Measurements from ENCODE around the gene SNAP91. TPM values are rescaled to one million over a fixed set of nuclear protein-coding genes. Genes with fewer than 3 reads are reported as not detected.

The SNAP91 gene
- total RNA-seq, 1 donor from 2014 or later, result 0.27 TPM

DNA sequence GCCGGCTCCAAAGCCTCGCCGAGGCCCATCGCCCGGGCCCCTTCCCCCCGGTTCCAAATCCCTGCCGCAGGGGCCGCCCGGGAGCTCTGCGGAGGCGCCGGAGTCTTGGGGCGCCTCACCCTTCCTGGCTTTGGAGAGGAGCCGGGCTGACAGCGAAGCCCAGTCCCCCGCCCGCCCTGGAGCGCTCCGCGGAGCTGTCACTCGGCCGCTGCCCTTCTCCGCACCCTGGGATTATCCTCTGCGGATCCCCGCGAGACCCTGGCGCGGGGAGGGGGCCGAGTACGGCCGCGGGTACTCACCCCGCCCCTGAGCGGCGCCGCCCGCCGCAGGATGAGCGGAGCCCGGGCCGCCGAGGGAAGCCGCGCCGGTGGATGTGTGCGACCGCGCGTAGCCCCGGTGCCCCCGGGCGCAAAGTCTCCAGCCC is 343 bp downstream of the SNAP91 start:
- H3K36me3 Mint-ChIP-seq (ENCODE audit: low read depth, unreplicated experiment), result no peaks in the 10 kb centered on the region
- H3K4me3 Mint-ChIP-seq (ENCODE audit: unreplicated experiment), result peak overlapping the region; percentile 85
- peaks cover 39% of the 10 kb centered on the region for H3K27me3 Mint-ChIP-seq (ENCODE audit: low read depth, unreplicated experiment)
- Histone ChIP-seq H3K4me1 (ENCODE audit: insufficient read depth, low read length) (peaks cover 2% of the 10 kb centered on the region), H2AFZ (ENCODE audit: low read depth, low read length) (peak overlapping the region; percentile 85), H3K4me3 (ENCODE audit: insufficient read depth, low read depth, low read length) (peak overlapping the region; percentile 61), H3K36me3 (ENCODE audit: insufficient read depth, low read length) (no peaks in the 10 kb centered on the region), H3K9ac (ENCODE audit: low read length) (peak overlapping the region; percentile 23), H3K79me2 (ENCODE audit: insufficient read depth, low read length) (no peaks in the 10 kb centered on the region), H3K9me3 (ENCODE audit: insufficient read depth, low read depth, low read length) (no peaks in the 10 kb centered on the region), H3K27ac (ENCODE audit: low read depth, low read length) (no peak overlapping the region), H4K20me1 (ENCODE audit: insufficient read depth, low read length) (no peaks in the 10 kb centered on the region), H3K4me2 (ENCODE audit: low read length) (peak overlapping the region; percentile 90), H3K27me3 (ENCODE audit: insufficient read depth, low read length) (peaks cover 25% of the 10 kb centered on the region)
- TF ChIP-seq, protein P1, sequence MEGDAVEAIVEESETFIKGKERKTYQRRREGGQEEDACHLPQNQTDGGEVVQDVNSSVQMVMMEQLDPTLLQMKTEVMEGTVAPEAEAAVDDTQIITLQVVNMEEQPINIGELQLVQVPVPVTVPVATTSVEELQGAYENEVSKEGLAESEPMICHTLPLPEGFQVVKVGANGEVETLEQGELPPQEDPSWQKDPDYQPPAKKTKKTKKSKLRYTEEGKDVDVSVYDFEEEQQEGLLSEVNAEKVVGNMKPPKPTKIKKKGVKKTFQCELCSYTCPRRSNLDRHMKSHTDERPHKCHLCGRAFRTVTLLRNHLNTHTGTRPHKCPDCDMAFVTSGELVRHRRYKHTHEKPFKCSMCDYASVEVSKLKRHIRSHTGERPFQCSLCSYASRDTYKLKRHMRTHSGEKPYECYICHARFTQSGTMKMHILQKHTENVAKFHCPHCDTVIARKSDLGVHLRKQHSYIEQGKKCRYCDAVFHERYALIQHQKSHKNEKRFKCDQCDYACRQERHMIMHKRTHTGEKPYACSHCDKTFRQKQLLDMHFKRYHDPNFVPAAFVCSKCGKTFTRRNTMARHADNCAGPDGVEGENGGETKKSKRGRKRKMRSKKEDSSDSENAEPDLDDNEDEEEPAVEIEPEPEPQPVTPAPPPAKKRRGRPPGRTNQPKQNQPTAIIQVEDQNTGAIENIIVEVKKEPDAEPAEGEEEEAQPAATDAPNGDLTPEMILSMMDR (IDR thresholded peaks at IDR 0.05; ENCODE audit: insufficient read depth, low read depth, low read length), result no peak
- no peak for TF ChIP-seq EZH2 (IDR thresholded peaks at IDR 0.05; ENCODE audit: insufficient read depth, low read length)
- no peaks in the 10 kb centered on the region for H3K4me1 Mint-ChIP-seq (ENCODE audit: low read depth, unreplicated experiment)
- no peak for FAIRE-seq
- no peak overlapping the region for H3K27ac Mint-ChIP-seq (ENCODE audit: unreplicated experiment)
- DNase-seq (ENCODE audit: low read depth), result peak; percentile 6
- peaks cover 5% of the 10 kb centered on the region for H3K9me3 Mint-ChIP-seq (ENCODE audit: unreplicated experiment)

DNA sequence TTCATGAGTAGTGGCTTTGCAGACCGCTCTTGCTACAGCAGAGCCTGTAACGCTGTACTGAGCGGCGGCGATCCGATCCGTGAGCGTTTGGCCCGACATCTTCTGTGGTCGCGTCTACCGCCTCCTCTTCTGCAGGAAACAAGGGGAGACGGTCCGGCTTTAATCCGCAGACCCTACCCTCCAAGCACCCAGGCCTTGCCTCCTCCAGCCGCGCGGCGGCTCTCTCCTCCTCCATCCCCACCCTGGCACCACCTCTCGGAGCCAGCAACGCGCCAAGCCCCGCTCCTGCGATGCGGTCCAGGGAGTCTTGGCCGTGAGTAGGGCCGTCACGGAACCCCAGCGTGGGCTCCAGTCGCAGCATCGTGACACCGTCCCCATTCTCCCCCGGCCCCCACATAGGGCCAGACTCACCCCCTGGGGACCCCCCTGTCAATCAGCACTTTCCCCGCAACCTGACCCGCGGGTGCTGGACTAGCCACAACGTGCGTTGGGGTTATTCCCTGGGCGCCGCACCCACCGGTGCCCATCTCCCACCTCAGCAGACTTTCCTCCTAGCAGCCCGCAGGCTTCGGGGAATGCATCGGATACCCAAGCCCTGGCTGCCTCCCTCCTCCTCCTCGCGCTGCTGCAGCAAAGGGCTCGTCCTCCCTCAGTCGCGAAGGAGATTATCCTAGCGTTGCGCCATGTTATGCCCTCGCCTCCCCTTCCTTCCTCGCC is 914 bp downstream of the SNAP91 start:
- Mint-ChIP-seq H3K4me1 (ENCODE audit: low read depth, unreplicated experiment) (no peaks in the 10 kb centered on the region), H3K9me3 (ENCODE audit: unreplicated experiment) (peaks cover 5% of the 10 kb centered on the region), H3K27me3 (ENCODE audit: low read depth, unreplicated experiment) (peaks cover 39% of the 10 kb centered on the region), H3K27ac (ENCODE audit: unreplicated experiment) (no peak overlapping the region), H3K36me3 (ENCODE audit: low read depth, unreplicated experiment) (no peaks in the 10 kb centered on the region), H3K4me3 (ENCODE audit: unreplicated experiment) (peak overlapping the region; percentile 85)
- Histone ChIP-seq H3K4me1 (ENCODE audit: insufficient read depth, low read length) (peaks cover 2% of the 10 kb centered on the region), H4K20me1 (ENCODE audit: insufficient read depth, low read length) (no peaks in the 10 kb centered on the region), H3K9me3 (ENCODE audit: insufficient read depth, low read depth, low read length) (no peaks in the 10 kb centered on the region), H3K79me2 (ENCODE audit: insufficient read depth, low read length) (no peaks in the 10 kb centered on the region), H3K4me3 (ENCODE audit: insufficient read depth, low read depth, low read length) (peak overlapping the region; percentile 61), H3K36me3 (ENCODE audit: insufficient read depth, low read length) (no peaks in the 10 kb centered on the region), H3K4me2 (ENCODE audit: low read length) (peak overlapping the region; percentile 90), H3K27ac (ENCODE audit: low read depth, low read length) (no peak overlapping the region), H2AFZ (ENCODE audit: low read depth, low read length) (peak overlapping the region; percentile 85), H3K27me3 (ENCODE audit: insufficient read depth, low read length) (peaks cover 25% of the 10 kb centered on the region), H3K9ac (ENCODE audit: low read length) (peak overlapping the region; percentile 23)
- peak; percentile 5 for DNase-seq (ENCODE audit: low read depth)
- TF ChIP-seq, protein P1 (IDR thresholded peaks at IDR 0.05; ENCODE audit: insufficient read depth, low read depth, low read length), result no peak
- peak; percentile 77 for TF ChIP-seq EZH2 (IDR thresholded peaks at IDR 0.05; ENCODE audit: insufficient read depth, low read length)
- FAIRE-seq, result no peak

DNA sequence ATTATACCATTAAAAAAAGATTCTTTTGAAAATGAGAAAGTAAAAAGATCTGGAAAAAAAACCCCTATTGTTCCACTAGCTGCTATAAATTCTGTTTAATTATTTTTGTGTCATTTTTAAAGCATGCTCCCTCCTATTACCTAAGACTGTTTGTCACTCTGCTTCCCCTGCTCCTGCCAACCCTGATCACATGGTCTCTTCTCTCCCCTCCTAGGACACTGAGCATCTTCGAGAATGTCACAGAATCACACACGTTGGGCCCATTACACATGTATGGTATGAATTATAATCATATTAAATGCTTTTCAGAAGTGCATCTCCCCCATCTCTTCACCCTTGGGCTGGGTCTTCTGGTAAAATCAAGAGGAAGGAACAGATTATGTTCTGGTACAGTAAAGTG is 6.2 kb downstream of the SNAP91 start:
- no peaks in the 10 kb centered on the region for H3K4me1 Mint-ChIP-seq (ENCODE audit: low read depth, unreplicated experiment)
- TF ChIP-seq EZH2 (IDR thresholded peaks at IDR 0.05; ENCODE audit: insufficient read depth, low read length), result no peak
- TF ChIP-seq, protein P1 (IDR thresholded peaks at IDR 0.05; ENCODE audit: insufficient read depth, low read depth, low read length), result no peak
- Histone ChIP-seq H3K4me2 (ENCODE audit: low read length) (no peak overlapping the region), H3K9ac (ENCODE audit: low read length) (no peak overlapping the region), H3K36me3 (ENCODE audit: insufficient read depth, low read length) (no peaks in the 10 kb centered on the region), H3K9me3 (ENCODE audit: insufficient read depth, low read depth, low read length) (no peaks in the 10 kb centered on the region), H2AFZ (ENCODE audit: low read depth, low read length) (no peak overlapping the region), H3K27ac (ENCODE audit: low read depth, low read length) (no peak overlapping the region), H3K4me3 (ENCODE audit: insufficient read depth, low read depth, low read length) (no peak overlapping the region), H4K20me1 (ENCODE audit: insufficient read depth, low read length) (no peaks in the 10 kb centered on the region), H3K79me2 (ENCODE audit: insufficient read depth, low read length) (no peaks in the 10 kb centered on the region), H3K27me3 (ENCODE audit: insufficient read depth, low read length) (peaks cover 13% of the 10 kb centered on the region), H3K4me1 (ENCODE audit: insufficient read depth, low read length) (no peaks in the 10 kb centered on the region)
- DNase-seq (ENCODE audit: low read depth) (no peak), FAIRE-seq (no peak)
- H3K36me3 Mint-ChIP-seq (ENCODE audit: low read depth, unreplicated experiment), result no peaks in the 10 kb centered on the region
- H3K9me3 Mint-ChIP-seq (ENCODE audit: unreplicated experiment), result no peaks in the 10 kb centered on the region
- H3K27ac Mint-ChIP-seq (ENCODE audit: unreplicated experiment), result no peak overlapping the region
- peaks cover 20% of the 10 kb centered on the region for H3K27me3 Mint-ChIP-seq (ENCODE audit: low read depth, unreplicated experiment)
- no peak overlapping the region for H3K4me3 Mint-ChIP-seq (ENCODE audit: unreplicated experiment)
